DND-41 (cell line): ENCODE measurements around the gene OPRL1.

Experiments used
- EZH2 ChIP-seq: IDR thresholded peaks from 3 replicates; pipeline ENCODE4 v1.6.1; 2012; ENCODE audit warnings: borderline replicate concordance, low read depth, mild to moderate bottlenecking, moderate library complexity, low read length, inconsistent platforms; ENCODE audit not compliant: severe bottlenecking
- TF ChIP-seq, protein P1 (sequence below): IDR thresholded peaks from 2 replicates; pipeline ENCODE4 v1.5.1; 2012; ENCODE audit warnings: borderline replicate concordance, low read length, moderate library complexity, mild to moderate bottlenecking; ENCODE audit not compliant: poor library complexity, severe bottlenecking; ENCODE audit errors: extremely low read depth

DNA sequence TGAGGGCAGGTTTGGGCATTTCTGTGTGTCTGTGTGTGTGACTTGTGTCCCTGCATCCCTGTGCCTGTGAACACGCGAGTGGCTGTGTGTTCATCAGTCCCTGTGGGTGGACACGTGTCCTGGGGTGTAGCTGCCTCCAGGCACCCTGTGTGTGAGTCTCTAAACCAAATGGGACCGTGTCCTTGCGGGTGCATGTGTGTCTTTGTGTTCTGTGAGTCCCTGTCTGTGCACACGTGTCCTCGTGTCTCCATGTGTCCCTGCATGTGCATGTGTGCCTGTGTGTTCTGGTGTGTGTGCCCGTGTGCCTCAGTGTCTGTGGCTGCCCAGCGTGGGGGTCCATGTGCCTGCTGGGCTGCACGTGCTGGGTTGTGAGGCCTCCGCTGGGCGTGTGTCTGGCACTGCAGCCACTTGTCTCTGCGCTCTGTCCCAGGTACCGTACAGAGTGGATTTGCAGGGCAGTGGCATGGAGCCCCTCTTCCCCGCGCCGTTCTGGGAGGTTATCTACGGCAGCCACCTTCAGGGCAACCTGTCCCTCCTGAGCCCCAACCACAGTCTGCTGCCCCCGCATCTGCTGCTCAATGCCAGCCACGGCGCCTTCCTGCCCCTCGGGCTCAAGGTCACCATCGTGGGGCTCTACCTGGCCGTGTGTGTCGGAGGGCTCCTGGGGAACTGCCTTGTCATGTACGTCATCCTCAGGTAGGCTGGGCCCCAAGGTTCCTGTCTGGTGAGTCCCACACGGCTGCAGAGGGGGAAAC is 12.6 kb downstream of the OPRL1 start:
- TF ChIP-seq, protein P1, sequence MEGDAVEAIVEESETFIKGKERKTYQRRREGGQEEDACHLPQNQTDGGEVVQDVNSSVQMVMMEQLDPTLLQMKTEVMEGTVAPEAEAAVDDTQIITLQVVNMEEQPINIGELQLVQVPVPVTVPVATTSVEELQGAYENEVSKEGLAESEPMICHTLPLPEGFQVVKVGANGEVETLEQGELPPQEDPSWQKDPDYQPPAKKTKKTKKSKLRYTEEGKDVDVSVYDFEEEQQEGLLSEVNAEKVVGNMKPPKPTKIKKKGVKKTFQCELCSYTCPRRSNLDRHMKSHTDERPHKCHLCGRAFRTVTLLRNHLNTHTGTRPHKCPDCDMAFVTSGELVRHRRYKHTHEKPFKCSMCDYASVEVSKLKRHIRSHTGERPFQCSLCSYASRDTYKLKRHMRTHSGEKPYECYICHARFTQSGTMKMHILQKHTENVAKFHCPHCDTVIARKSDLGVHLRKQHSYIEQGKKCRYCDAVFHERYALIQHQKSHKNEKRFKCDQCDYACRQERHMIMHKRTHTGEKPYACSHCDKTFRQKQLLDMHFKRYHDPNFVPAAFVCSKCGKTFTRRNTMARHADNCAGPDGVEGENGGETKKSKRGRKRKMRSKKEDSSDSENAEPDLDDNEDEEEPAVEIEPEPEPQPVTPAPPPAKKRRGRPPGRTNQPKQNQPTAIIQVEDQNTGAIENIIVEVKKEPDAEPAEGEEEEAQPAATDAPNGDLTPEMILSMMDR: no peak
- no peak for TF ChIP-seq EZH2
